ENCODE measurements around the gene ZBTB45.
A peak's percentile ranks its signal among the peaks of the same experiment; 100 is the strongest.
"Not testable (repeated sequence)": the region's sequence is repeated elsewhere in the genome, so short reads cannot be mapped to it uniquely, and the experiment has no call there.

The ZBTB45 gene

GRCh38 chr19:58549664-58550361 is 30.2 kb upstream of the ZBTB45 start:
- Mint-ChIP-seq H3K4me3 (no peak overlapping the region), H3K27me3 (ENCODE audit: low read depth) (no peaks in the 10 kb centered on the region), H3K27ac (no peak overlapping the region), H3K36me3 (ENCODE audit: low read depth) (peaks cover 85% of the 10 kb centered on the region), H3K9me3 (no peaks in the 10 kb centered on the region), H3K4me1 (ENCODE audit: low read depth) (peaks cover 31% of the 10 kb centered on the region)
- no peak for DNase-seq (ENCODE audit: low spot score)

- no peaks in the 10 kb centered on the region for H3K9me3 Mint-ChIP-seq
- H3K27me3 Mint-ChIP-seq (ENCODE audit: low read depth) = no peaks in the 10 kb centered on the region
- H3K27ac Mint-ChIP-seq = no peak overlapping the region
- H3K36me3 Mint-ChIP-seq (ENCODE audit: low read depth) = peaks cover 81% of the 10 kb centered on the region
- DNase-seq (ENCODE audit: low spot score) = no peak
- H3K4me1 Mint-ChIP-seq (ENCODE audit: low read depth) = peaks cover 30% of the 10 kb centered on the region
- H3K4me3 Mint-ChIP-seq = no peak overlapping the region
Observed at GRCh38 chr19:58548859-58549663, 29.5 kb upstream of the ZBTB45 start.

GRCh38 chr19:58547323-58548312 is 28.0 kb upstream of the ZBTB45 start:
- Mint-ChIP-seq H3K27ac (no peak overlapping the region), H3K4me1 (ENCODE audit: low read depth) (peaks cover 27% of the 10 kb centered on the region), H3K36me3 (ENCODE audit: low read depth) (peaks cover 71% of the 10 kb centered on the region), H3K9me3 (no peaks in the 10 kb centered on the region), H3K27me3 (ENCODE audit: low read depth) (peaks cover 7% of the 10 kb centered on the region), H3K4me3 (no peak overlapping the region)
- no peak for DNase-seq (ENCODE audit: low spot score)

- Mint-ChIP-seq H3K27ac (peak overlapping the region; percentile 86), H3K36me3 (ENCODE audit: low read depth) (peaks cover 55% of the 10 kb centered on the region)
- DNase-seq (ENCODE audit: low spot score) = no peak
Observed at GRCh38 chr19:58546019-58546530, 26.5 kb upstream of the ZBTB45 start.

GRCh38 chr19:58545286-58546018 is 25.8 kb upstream of the ZBTB45 start:
- peak overlapping the region; percentile 97 for H3K4me3 Mint-ChIP-seq
- no peak for DNase-seq (ENCODE audit: low spot score)

More at GRCh38 chr19:58546019-58546530, 26.5 kb upstream of the ZBTB45 start:
- H3K9me3 Mint-ChIP-seq = no peaks in the 10 kb centered on the region
- H3K27me3 Mint-ChIP-seq (ENCODE audit: low read depth) = peaks cover 9% of the 10 kb centered on the region
- H3K4me3 Mint-ChIP-seq = peak overlapping the region; percentile 97
- H3K4me1 Mint-ChIP-seq (ENCODE audit: low read depth) = peaks cover 22% of the 10 kb centered on the region

GRCh38 chr19:58544591-58545285 is 25.1 kb upstream of the ZBTB45 start:
- Mint-ChIP-seq H3K27me3 (ENCODE audit: low read depth) (peaks cover 17% of the 10 kb centered on the region), H3K36me3 (ENCODE audit: low read depth) (peaks cover 45% of the 10 kb centered on the region)

More at GRCh38 chr19:58545286-58546018, 25.8 kb upstream of the ZBTB45 start:
- H3K36me3 Mint-ChIP-seq (ENCODE audit: low read depth) = peaks cover 49% of the 10 kb centered on the region
- peaks cover 22% of the 10 kb centered on the region for H3K4me1 Mint-ChIP-seq (ENCODE audit: low read depth)
- H3K27ac Mint-ChIP-seq = peak overlapping the region; percentile 86
- no peaks in the 10 kb centered on the region for H3K9me3 Mint-ChIP-seq
- H3K27me3 Mint-ChIP-seq (ENCODE audit: low read depth) = peaks cover 11% of the 10 kb centered on the region

GRCh38 chr19:58543826-58544590 is 24.4 kb upstream of the ZBTB45 start, which contains the start of gene TRIM28:
Gene TRIM28 (plus strand): TSS chr19:58544064. CDS start chr19:58544758, 694 bp downstream.
- Mint-ChIP-seq H3K4me1 (ENCODE audit: low read depth) (peaks cover 22% of the 10 kb centered on the region), H3K9me3 (no peaks in the 10 kb centered on the region), H3K27ac (peak within 1 kb of the TSS; percentile 98), H3K36me3 (ENCODE audit: low read depth) (peaks cover 37% of the 10 kb centered on the region), H3K4me3 (peak within 1 kb of the TSS; percentile 97), H3K27me3 (ENCODE audit: low read depth) (peaks cover 24% of the 10 kb centered on the region)
- DNase-seq (ENCODE audit: low spot score) = peak; percentile 100

More at GRCh38 chr19:58544591-58545285, 25.1 kb upstream of the ZBTB45 start:
- H3K4me3 Mint-ChIP-seq = peak overlapping the region; percentile 97
- peaks cover 22% of the 10 kb centered on the region for H3K4me1 Mint-ChIP-seq (ENCODE audit: low read depth)
- DNase-seq (ENCODE audit: low spot score) = no peak
- no peaks in the 10 kb centered on the region for H3K9me3 Mint-ChIP-seq
- H3K27ac Mint-ChIP-seq = peak overlapping the region; percentile 98

GRCh38 chr19:58542641-58543372 is 23.2 kb upstream of the ZBTB45 start:
- not testable (repeated sequence) for H3K9me3 Mint-ChIP-seq, H3K27ac Mint-ChIP-seq
- H3K4me1 Mint-ChIP-seq (ENCODE audit: low read depth) = peaks cover 23% of the 10 kb centered on the region

GRCh38 chr19:58539169-58539559 is 19.6 kb upstream of the ZBTB45 start:
- not testable (repeated sequence) for H3K9me3 Mint-ChIP-seq; H3K4me1 Mint-ChIP-seq (ENCODE audit: low read depth)

More at GRCh38 chr19:58542641-58543372, 23.2 kb upstream of the ZBTB45 start:
- not testable (repeated sequence) for DNase-seq (ENCODE audit: low spot score)
- peak overlapping the region; percentile 36 for H3K4me3 Mint-ChIP-seq
- H3K27me3 Mint-ChIP-seq (ENCODE audit: low read depth) = peaks cover 27% of the 10 kb centered on the region
- peaks cover 26% of the 10 kb centered on the region for H3K36me3 Mint-ChIP-seq (ENCODE audit: low read depth)

GRCh38 chr19:58538257-58539168 is 18.9 kb upstream of the ZBTB45 start:
- no peak for DNase-seq (ENCODE audit: low spot score)
- Mint-ChIP-seq H3K4me3 (peak overlapping the region; percentile 77), H3K9me3 (no peaks in the 10 kb centered on the region), H3K27me3 (ENCODE audit: low read depth) (peaks cover 23% of the 10 kb centered on the region), H3K4me1 (ENCODE audit: low read depth) (peaks cover 5% of the 10 kb centered on the region), H3K36me3 (ENCODE audit: low read depth) (no peaks in the 10 kb centered on the region), H3K27ac (peak overlapping the region; percentile 49)

More at GRCh38 chr19:58539169-58539559, 19.6 kb upstream of the ZBTB45 start:
- H3K36me3 Mint-ChIP-seq (ENCODE audit: low read depth); H3K4me3 Mint-ChIP-seq; DNase-seq (ENCODE audit: low spot score): not testable (repeated sequence)
- peaks cover 27% of the 10 kb centered on the region for H3K27me3 Mint-ChIP-seq (ENCODE audit: low read depth)
- H3K27ac Mint-ChIP-seq = peak overlapping the region; percentile 11

Data from T-helper 2 cell treated with Interferon-gamma antibody and Interleukin-4, amounts not matched to agents 5 μg/mL and 100 μg/mL, for 36 hours (primary cell).